Mucosa of descending colon (tissue), 3 donors: ENCODE measurements around the gene SNTG2. TPM values are rescaled to one million over a fixed set of nuclear protein-coding genes. Genes with fewer than 3 reads are reported as not detected.

ENCODE experiments used
- ATAC-seq: fragments of 200-7000 bp; cut with Tn5 transposase; one replicate; pipeline ENCODE4 v1.9.1; 2020; ENCODE audit warnings: mild to moderate bottlenecking, moderate library complexity
- DNase-seq, 3 donors: peaks; one replicate each; pipeline ENCODE4 v3.0.0-alpha.2; 2020
- H3K36me3 ChIP-seq: fragments of 200-600 bp; one replicate; pipeline ENCODE4 v1.8.0; 2021; ENCODE audit warnings: low read depth, mild to moderate bottlenecking
- H3K4me1 ChIP-seq: fragments of 200-600 bp; one replicate; pipeline ENCODE4 v1.8.0; 2021; ENCODE audit warnings: low read depth, mild to moderate bottlenecking
- H3K4me3 ChIP-seq: fragments of 200-600 bp; one replicate; pipeline ENCODE4 v1.8.0; 2021; ENCODE audit warnings: mild to moderate bottlenecking
- H3K9me3 ChIP-seq: fragments of 200-600 bp; one replicate; pipeline ENCODE4 v1.8.0; 2021; ENCODE audit warnings: mild to moderate bottlenecking
- intact Hi-C, 2 donors: fragments of 100-400 bp; cut with DNase I in 1 of 2; cut with micrococcal nuclease in 1 of 2; formaldehyde crosslinking; loops; one replicate each; pipeline versions ENCODE4 v1.11.0 to v1.11.1; 2022; cut with DNase I, micrococcal nuclease
- total RNA-seq, 3 donors: library from RNA; stranded (reverse); fragmentation: NEBNext Ultra II Directional in 2 of 3; extraction: Animal tissue kit (Norgen Biotek cat#: 25700) in 2 of 3; gene quantifications; one replicate each; pipeline versions ENCODE4 v1.2.1 to v1.2.4, GENCODE V29; 2021 to 2023
- TF ChIP-seq, protein P1 (sequence below): fragments of 200-600 bp; IDR thresholded peaks from one replicate; pipeline ENCODE4 v1.8.0; 2022; ENCODE audit warnings: antibody characterized with exemption, mild to moderate bottlenecking
- donor health status: DM: no; HTN: no; CAD: no; lungs with moderate emphysema.
- donor health status: DM: no; HTN: no; CAD: no.
- donor health status: DM: no; HTN: yes; CAD: no.

The SNTG2 gene
- total RNA-seq, 3 donors from 2014 or later: 0.38 to 3.0 (median 2.8) TPM

GRCh38 chr2:923832-924601, 26.6 kb upstream of the SNTG2 start:
- Histone ChIP-seq H3K4me3 (no peak overlapping the region), H3K36me3 (no peaks in the 10 kb centered on the region), H3K9me3 (no peaks in the 10 kb centered on the region), H3K4me1 (no peaks in the 10 kb centered on the region)
- intact Hi-C loops: no loop called here
- DNase-seq (no peak), ATAC-seq (no peak)
- TF ChIP-seq, protein P1, sequence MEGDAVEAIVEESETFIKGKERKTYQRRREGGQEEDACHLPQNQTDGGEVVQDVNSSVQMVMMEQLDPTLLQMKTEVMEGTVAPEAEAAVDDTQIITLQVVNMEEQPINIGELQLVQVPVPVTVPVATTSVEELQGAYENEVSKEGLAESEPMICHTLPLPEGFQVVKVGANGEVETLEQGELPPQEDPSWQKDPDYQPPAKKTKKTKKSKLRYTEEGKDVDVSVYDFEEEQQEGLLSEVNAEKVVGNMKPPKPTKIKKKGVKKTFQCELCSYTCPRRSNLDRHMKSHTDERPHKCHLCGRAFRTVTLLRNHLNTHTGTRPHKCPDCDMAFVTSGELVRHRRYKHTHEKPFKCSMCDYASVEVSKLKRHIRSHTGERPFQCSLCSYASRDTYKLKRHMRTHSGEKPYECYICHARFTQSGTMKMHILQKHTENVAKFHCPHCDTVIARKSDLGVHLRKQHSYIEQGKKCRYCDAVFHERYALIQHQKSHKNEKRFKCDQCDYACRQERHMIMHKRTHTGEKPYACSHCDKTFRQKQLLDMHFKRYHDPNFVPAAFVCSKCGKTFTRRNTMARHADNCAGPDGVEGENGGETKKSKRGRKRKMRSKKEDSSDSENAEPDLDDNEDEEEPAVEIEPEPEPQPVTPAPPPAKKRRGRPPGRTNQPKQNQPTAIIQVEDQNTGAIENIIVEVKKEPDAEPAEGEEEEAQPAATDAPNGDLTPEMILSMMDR: no peak

DNA sequence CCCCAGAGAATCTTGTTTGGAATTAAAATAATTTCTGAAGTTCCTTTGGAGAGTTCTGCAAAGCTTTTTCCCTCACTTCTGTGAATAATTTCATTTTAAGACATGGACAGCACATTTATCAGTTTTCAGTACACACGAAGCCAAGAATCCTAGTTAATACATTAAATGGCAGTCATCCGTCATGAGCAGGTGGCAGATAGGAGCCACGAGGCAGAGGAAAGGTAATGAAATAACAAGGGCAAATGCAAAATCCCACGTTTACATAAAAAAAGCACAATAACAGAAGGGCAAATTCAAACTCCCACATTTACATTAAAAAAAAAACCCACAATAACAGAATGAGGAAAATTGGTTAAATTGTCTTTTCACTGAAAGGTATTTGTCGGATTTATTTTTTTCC, 25.9 kb upstream of the SNTG2 start:
- intact Hi-C loops: no loop called here
- TF ChIP-seq, protein P1: no peak
- Histone ChIP-seq H3K36me3 (no peaks in the 10 kb centered on the region), H3K9me3 (no peaks in the 10 kb centered on the region), H3K4me1 (peaks cover 4% of the 10 kb centered on the region), H3K4me3 (no peak overlapping the region)
- no peak for ATAC-seq
- DNase-seq: no peak

DNA sequence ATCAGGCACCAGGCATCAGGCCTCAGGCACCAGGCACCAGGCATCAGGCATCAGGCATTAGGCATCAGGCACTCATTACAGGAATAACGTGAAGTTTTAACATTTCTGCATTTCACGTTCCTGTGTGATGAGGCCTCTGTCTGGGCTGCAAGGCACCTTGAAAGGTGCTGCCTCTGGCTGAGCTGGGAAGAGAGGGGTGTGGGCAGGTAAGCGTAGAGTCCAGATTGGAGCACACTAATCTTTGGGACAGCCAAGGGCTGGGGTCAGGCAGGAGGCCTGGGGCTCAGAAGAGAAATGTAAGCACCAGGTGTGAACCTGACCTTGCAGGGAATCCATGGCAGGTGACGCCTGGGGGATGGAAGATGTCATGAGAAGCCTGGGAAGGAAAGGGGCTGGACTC, 25.3 kb upstream of the SNTG2 start:
- Histone ChIP-seq H3K4me1 (peaks cover 10% of the 10 kb centered on the region), H3K9me3 (no peaks in the 10 kb centered on the region), H3K4me3 (no peak overlapping the region), H3K36me3 (no peaks in the 10 kb centered on the region)
- TF ChIP-seq, protein P1: no peak
- no peak for DNase-seq
- no peak for ATAC-seq
- intact Hi-C loops: no loop called here

GRCh38 chr2:925711-926110, 24.9 kb upstream of the SNTG2 start:
- DNase-seq (no peak), ATAC-seq (no peak)
- intact Hi-C loops: no loop called here
- Histone ChIP-seq H3K36me3 (no peaks in the 10 kb centered on the region), H3K9me3 (no peaks in the 10 kb centered on the region), H3K4me1 (peaks cover 14% of the 10 kb centered on the region), H3K4me3 (no peak overlapping the region)
- TF ChIP-seq, protein P1: no peak

DNA sequence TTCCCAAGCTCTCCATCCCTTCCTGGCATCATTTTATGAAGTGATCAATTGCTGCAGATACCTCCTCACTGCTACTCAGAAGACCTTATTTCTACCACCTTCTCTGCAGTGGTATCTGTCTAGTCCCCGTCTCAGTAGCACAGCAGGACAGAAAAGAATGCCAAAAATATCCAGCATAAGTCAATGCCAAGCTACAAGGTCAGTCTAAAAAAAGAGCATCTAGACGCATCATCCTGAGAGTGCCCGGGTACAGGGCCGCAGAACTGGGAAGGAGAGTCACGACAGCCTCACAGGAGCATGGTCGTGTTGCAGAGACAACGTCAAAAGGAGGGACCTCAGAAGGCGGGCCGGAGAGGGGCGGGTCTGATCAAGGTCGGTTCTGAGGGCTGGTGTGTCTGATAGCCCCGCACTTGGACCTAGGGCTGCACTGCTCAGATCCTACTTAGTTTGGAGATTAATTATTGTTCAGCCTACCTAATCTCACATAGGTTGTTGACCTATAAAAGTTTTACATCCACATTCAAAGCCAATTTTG, 24.3 kb upstream of the SNTG2 start:
- Histone ChIP-seq H3K4me3 (no peak overlapping the region), H3K9me3 (no peaks in the 10 kb centered on the region), H3K4me1 (peaks cover 17% of the 10 kb centered on the region), H3K36me3 (no peaks in the 10 kb centered on the region)
- intact Hi-C loops: no loop called here
- DNase-seq (no peak), ATAC-seq (no peak)
- TF ChIP-seq, protein P1: no peak
